SK-N-MC (cell line): ENCODE data around the gene TTLL5.

Experiments
- EZH2 ChIP-seq: fragments of 200-600 bp; sonication (generic); IDR thresholded peaks from one replicate; pipeline ENCODE4 v1.6.1; 2017; ENCODE audit warnings: antibody characterized with exemption
- FOXP2 ChIP-seq: optimal IDR thresholded peaks from 2 replicates; pipeline ENCODE3; 2011; ENCODE audit warnings: mild to moderate bottlenecking, moderate library complexity; ENCODE audit not compliant: insufficient read depth; ENCODE audit errors: extremely low read length, control extremely low read depth
- POLR2AphosphoS5 ChIP-seq: IDR thresholded peaks from 2 replicates; pipeline ENCODE4 v1.6.1; 2012; ENCODE audit warnings: mild to moderate bottlenecking, low read depth, low read length, borderline replicate concordance

- TF ChIP-seq EZH2 (no peak), POLR2AphosphoS5 (no peak), FOXP2 (no peak)
These were observed 11.3 kb upstream of the TTLL5 start for GRCh38 chr14:75649773-75650172.
